SKM-1 (cell line): ENCODE results near the gene NOX5.

Source experiments
- DNase-seq: peaks from one replicate; lab custom pipeline; 2025; ENCODE audit not compliant: unreplicated experiment; lab: John Stamatoyannopoulos, UW

The NOX5 gene

GRCh38 chr15:68990992-68991500 lies 23.4 kb upstream of the NOX5 start:
- no peak for DNase-seq

DNA sequence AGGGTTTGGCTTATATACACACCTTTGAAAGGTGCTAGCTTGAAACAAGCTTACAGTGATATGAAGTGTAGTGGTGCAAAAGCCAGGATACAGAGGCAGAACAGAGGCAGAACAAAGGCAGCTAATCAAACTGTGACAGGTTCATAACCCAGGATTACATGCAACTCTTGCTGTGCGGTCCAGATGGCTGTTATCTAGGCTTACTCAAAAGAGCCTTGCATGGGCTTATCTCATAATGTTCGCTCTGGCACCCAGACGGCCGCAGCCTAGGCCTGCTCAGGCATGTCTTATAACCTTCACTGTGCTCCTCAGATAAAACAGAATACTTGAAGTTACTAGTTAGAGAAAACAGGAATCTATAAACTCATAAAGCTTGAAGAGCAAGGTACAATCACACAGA lies 22.8 kb upstream of the NOX5 start:
- no peak for DNase-seq

- DNase-seq: no peak
Measured at GRCh38 chr15:68992696-68993095, 21.8 kb upstream of the NOX5 start.

- no peak for DNase-seq
Measured at GRCh38 chr15:68993276-68993675, 21.2 kb upstream of the NOX5 start.

DNA sequence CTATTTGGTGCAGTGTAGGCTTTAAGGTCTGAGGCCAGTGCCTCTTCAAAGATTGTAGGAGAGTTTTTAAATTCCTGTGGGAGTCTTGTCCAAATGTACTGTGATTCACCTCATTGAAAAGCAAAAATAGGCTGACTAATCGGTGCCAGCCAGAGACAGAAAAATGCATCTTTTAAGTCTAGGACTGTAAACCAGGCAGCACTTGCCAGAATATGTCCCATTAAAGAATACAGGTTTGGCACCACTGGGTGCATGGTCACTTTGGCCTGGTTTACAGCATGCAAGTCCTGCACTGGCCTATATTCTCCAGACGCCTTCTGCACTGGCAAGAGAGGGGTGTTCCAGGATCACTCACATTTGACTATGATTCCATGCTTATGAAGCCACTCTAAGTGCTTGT lies 20.3 kb upstream of the NOX5 start:
- no peak for DNase-seq

DNA sequence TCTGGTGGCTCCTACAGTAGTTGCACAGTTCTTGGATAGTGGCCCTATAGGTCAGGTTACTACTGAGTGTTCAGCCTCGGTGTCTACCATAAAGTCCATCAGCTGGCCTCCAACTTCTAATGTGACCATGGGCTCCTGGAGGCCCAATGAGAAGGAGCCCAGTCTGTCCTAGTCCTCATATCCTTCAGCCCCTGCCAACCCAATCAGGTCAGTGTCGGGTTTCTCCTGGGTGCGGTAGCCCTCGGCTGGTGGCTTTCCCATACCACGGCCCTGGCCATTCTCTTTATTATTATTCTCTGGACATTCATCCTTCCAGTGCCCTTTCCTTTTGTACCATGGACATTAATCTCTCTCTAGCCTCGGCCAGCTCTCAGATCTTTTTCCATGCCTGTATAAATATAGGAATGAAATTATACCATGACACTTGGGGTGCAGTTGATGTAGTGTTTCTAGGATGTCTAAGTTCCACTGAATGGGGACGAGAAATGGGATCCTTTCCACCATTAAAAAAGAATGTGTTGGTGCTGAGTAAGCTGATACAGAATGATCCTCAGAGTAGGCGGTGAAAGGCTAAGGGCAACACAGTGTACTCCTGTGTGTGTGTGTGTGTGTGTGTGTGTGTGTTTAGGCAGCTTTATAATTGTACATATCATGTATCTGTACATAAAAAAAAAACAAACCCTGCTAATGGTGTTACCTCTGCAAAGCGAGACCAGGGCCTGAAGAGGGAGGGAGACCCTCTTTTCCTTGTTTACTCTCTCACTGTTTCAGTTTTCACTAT lies 19.3 kb upstream of the NOX5 start:
- no peak for DNase-seq

DNA sequence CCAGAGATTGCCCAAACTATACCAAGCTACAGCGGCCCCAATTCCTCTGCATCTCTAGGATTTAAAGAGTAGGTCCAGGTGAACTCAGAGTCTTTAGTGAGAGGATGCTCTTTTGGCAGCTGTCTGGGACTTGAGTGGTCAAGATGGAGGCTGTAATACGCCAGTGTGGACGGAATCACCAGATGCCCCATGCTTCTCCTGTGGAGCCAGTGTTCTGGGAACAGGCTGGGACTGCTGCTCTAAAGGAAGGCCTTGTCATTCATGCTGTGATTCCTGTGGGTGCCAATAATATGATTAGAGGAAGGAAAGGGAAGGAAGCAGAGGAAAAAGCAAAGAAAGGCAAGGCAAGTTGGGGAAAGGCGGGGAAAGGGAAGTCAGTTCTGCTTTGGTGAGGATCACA lies 17.4 kb upstream of the NOX5 start:
- DNase-seq: no peak

DNA sequence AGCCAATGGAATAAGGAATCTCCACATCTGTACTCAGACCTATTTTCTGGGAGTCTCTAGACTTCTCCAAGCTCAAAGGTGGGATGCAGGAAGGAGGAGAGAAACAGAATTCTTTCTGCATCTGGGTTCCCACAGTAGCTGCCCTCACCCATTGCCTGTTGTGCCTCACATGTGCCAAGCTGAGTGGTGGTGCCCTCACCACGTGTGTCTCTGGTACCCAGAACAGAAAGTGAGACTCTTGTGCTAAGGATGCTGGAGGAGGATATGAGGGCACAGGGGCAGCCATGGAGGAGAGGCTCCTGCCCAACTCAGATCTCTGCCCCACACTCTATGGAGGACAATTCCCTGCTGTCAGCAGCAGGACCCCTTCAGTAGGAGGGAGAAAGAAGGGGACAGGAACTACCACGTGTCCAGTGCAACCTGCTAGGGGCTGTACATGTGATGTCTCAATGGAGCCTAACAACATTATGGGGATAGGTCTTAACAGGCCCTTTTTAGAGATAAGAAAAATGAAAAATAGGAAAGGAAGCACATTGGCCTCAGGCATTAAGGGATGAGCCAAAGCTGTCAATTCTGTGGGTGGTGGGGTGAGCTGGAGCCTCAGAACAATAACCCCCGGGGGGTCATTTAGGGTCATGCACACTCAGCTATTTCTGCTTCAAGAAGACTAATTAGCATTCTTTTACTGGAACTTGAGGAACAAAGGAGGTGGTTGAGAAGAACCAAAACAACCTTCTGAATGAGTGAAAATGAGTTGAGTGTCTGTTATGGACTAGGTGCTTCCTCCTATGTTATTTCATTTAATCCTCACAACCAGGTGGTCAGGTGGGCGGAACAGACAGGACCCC lies 16.3 kb upstream of the NOX5 start:
- DNase-seq: no peak

DNA sequence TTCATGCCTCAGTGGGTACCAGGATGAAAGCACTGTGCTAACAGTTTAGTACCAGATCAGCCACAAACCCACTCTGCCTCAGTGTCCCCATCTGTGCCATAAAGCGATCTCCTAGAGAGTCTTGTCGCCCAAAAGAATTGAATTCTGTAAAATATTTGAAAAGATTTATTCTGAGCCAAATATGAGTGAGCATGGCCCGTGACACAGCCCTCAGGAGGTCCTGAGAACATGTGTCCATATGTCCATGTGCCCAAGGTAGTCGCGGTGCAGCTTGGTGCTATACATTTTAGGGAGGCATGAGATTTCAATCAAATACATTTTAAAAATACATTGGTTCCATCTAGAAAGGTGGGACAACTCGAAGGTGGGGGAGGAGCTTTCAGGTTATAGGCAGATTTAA lies 15.4 kb upstream of the NOX5 start:
- DNase-seq: no peak

DNA sequence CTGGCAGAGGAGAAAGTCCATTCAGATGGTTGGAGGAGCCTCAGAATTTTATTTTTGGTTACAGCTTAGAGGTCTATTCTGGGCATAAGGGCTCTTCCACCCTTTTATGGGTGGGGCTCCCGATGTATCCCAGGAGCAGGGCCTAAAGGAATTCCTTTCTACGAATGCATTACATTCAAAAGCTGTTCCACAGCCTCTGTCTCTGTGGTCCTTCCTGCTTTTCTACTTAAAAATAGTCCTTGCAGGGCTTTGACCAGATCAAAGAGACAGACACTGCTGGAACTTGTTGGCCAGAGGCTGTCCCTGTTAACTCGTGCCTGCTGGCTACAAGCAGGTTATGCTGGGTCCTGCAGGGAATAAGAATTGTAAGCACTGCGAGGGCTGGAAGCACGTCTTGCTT lies 14.4 kb upstream of the NOX5 start:
- no peak for DNase-seq

- no peak for DNase-seq
Measured at GRCh38 chr15:69000725-69001503, 13.6 kb upstream of the NOX5 start.

GRCh38 chr15:69002783-69003182 lies 11.7 kb upstream of the NOX5 start:
- DNase-seq: no peak

GRCh38 chr15:69004011-69004410 lies 10.5 kb upstream of the NOX5 start:
- DNase-seq: no peak

DNA sequence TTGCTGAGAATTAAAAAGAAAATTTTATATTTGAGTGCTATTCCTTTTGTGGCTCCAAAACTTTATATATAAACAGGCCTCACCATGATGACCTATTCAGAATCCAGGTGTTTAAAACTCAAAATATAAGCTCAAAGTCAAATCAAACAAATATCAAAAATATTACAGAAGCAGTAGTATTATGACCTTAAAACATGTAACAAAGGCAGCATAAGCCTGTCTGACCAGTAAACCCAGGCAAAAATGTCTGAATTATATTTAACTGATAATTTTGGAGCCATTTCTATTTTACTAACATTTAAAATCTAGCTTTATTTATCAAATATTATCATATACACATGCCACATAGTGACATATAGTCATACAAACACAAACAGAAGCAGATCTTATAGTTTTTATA lies 6.4 kb upstream of the NOX5 start:
- DNase-seq: no peak

GRCh38 chr15:69009341-69009740 lies 5.2 kb upstream of the NOX5 start:
- DNase-seq: no peak

DNA sequence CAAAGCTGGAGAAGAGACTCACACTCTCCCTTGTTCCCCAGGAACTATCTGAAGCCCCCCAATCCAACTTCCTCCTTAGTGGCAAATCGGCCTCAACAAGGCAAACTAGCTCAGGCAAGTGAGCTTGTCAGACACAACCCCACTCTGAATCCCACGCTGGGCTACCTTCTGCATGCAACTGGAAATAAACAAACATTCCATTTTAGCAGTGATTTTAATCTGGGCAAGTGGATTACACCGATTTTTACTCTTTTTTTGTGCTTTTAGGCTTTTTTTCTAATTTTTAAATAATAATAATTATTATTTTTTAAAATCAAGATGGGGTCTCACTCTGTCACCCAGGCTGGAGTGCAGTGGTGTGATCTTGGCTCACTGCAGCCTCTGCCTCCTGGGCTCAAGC lies 2.9 kb upstream of the NOX5 start:
- DNase-seq: no peak

DNA sequence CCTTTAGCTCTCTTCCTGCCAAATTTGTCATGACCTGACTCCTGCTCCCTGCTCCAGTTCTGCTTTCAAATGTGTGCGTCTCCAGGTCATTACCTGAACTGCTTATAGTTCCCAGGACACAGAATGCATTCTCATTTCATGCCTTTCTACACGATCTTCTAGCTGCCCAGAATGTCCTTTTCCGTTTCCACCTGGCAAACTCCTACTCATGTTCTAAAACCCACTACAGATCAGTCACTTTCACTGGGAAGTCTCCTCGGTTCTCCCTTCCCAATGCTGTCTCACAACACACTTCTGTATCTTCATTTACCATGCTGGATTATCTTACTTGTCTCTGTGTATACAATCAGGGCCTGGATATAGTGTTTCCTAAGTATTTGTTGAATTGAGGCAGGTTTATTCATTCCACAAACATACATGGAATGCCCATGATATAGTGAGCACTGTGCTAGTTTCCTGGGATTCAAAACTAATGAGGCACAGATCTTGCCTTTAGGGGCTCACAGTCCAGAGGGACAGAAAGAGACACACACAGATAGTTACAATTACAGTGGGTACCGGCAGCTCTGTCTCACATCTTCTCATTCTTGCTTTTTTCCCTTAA lies 1.6 kb upstream of the NOX5 start:
- no peak for DNase-seq

DNA sequence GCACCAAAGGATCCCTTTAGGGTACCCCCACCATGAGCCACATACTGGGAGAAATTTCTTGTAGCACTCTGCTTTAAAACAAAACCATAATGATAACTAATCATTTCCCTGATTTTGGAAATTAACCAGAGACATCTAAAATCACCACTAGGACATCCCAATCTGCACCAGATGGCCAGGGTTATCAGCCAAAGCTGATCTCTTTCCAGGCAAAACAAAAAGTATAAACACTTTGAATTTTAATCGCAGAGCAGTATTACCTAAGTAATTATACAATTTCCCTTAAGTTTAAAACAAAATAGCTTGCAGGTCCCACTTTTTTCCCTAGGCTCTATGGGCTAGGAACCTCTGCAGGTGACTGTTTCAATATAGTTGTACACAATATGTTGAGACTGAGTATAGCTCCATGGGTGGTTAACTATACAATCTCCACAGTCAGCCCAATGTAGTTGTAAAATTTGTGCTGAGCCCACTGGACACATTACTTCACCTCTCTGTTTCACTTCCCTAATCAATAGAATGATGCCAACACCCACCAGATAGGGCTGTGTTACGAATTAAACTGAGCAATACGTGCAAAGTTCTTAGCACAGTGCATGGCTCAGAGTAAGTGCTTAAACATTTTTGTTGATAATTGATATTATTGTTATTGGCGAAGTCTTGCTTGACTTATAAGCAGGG lies 629 bp upstream of the NOX5 start:
- no peak for DNase-seq

DNA sequence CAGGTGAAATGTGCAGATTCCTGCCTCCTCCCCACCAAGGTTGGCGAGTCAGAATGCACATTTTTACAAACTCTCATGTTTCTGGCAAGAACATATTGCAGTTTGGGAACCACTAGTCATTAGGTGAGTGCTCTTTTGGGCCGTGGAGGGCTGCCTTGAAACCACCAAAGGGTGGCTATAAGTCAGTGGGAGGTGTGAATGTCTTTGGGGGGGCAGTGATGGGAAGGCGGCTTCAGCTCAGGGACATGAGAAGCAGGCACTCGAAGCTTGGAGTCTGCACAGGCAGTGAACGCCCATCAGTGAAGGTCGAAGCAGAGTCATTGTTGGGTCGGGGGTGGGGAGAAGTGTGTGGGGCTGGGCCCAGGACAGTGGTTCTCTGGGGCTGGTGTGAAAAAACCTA lies 1.1 kb downstream of the NOX5 start:
- DNase-seq: no peak

GRCh38 chr15:69016021-69016595 lies 1.6 kb downstream of the NOX5 start:
- no peak for DNase-seq
